Ammon's horn (tissue), 1 donor: ENCODE data around the gene IGSF10.
"Not testable (repeated sequence)": the region's sequence is repeated elsewhere in the genome, so short reads cannot be mapped to it uniquely, and the experiment has no call there.

Experiments used
- DNase-seq: peaks from one replicate; pipeline ENCODE4 v3.0.0-alpha.2; 2016; ENCODE audit warnings: low spot score

The IGSF10 gene, protein sequence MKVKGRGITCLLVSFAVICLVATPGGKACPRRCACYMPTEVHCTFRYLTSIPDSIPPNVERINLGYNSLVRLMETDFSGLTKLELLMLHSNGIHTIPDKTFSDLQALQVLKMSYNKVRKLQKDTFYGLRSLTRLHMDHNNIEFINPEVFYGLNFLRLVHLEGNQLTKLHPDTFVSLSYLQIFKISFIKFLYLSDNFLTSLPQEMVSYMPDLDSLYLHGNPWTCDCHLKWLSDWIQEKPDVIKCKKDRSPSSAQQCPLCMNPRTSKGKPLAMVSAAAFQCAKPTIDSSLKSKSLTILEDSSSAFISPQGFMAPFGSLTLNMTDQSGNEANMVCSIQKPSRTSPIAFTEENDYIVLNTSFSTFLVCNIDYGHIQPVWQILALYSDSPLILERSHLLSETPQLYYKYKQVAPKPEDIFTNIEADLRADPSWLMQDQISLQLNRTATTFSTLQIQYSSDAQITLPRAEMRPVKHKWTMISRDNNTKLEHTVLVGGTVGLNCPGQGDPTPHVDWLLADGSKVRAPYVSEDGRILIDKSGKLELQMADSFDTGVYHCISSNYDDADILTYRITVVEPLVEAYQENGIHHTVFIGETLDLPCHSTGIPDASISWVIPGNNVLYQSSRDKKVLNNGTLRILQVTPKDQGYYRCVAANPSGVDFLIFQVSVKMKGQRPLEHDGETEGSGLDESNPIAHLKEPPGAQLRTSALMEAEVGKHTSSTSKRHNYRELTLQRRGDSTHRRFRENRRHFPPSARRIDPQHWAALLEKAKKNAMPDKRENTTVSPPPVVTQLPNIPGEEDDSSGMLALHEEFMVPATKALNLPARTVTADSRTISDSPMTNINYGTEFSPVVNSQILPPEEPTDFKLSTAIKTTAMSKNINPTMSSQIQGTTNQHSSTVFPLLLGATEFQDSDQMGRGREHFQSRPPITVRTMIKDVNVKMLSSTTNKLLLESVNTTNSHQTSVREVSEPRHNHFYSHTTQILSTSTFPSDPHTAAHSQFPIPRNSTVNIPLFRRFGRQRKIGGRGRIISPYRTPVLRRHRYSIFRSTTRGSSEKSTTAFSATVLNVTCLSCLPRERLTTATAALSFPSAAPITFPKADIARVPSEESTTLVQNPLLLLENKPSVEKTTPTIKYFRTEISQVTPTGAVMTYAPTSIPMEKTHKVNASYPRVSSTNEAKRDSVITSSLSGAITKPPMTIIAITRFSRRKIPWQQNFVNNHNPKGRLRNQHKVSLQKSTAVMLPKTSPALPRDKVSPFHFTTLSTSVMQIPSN (N-terminal part only)

GRCh38 chr3:151460774-151461450 is at the start of gene IGSF10:
Gene IGSF10, minus strand, starts transcription at chr3:151461061. Its CDS starts 2,352 bp downstream, at chr3:151458709.
- DNase-seq, result peak; percentile 12

GRCh38 chr3:151509468-151510135 is 48.7 kb upstream of the IGSF10 start:
- not testable (repeated sequence) for DNase-seq

DNA sequence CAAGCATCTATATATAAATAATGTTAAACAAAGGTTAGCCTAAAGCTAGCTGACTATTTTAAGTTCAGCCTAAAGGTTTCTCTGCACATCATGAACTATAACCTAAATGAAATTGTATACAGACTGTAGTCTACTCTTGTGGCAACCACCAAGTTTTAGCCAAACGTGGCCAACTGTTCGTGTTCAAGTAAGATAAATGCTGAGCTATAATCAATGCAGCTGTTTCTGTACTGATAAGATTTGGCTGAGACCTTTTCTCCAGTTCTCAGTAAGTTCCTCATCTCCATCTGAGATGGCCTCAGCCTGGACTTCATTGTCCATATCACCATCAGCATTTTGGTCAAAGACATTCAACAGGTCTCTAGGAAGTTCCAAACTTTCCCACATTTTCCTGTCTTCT is 43.7 kb upstream of the IGSF10 start:
- no peak for DNase-seq

GRCh38 chr3:151503074-151503473 is 42.2 kb upstream of the IGSF10 start:
- no peak for DNase-seq

- DNase-seq, result no peak
These were observed 41.2 kb upstream of the IGSF10 start for GRCh38 chr3:151501923-151502632.

GRCh38 chr3:151501171-151501922 is 40.5 kb upstream of the IGSF10 start:
- DNase-seq, result no peak

GRCh38 chr3:151499168-151499567 is 38.3 kb upstream of the IGSF10 start:
- DNase-seq, result no peak

DNA sequence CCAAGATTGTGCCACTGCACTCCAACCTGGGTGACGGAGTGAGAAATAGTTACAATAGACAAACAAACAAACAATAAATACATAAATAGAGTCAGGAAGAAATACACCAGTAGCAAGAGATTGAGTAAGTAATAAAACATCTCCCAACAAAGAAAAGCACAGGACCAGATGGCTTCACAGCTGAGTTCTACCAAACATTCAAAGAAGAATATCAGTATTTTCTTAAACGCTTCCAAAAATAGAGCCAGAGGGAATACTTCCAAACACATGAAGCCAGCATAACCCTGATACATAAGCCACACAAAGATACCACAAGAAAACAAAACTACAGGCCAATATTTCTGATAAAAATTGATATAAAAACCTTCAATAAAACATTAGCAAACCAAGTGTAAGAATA is 30.7 kb upstream of the IGSF10 start:
- no peak for DNase-seq

GRCh38 chr3:151487833-151488232 is 27.0 kb upstream of the IGSF10 start:
- DNase-seq, result not testable (repeated sequence)

DNA sequence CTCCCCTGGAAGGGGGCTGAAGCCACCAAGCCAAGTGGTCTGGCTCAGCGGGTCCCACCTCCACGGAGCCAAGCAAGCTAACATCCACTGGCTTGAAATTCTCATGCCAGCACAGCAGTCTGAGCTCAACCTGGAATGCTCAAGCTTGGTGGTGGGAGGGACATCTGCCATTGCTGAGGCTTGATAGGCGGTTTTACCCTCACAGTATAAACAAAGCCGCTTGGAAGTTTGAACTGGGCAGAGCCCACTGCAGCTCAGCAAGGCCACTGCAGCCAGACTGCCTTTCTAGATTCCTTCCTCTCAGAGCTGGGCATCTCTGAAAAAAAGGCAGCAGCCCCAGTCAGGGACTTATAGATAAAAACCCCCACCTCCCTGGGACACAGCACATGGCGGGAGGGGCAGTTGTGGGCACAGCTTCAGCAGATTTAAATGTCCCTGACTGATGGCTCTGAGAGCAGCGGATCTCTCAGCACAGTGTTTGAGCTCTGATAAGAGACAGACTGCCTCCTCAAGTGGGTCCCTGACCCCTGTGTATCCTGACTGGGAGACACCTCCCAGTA is 23.2 kb upstream of the IGSF10 start:
- no peak for DNase-seq

- DNase-seq, result no peak
These were observed 22.6 kb upstream of the IGSF10 start for GRCh38 chr3:151483488-151483887.

GRCh38 chr3:151480492-151480891 is 19.6 kb upstream of the IGSF10 start:
- DNase-seq, result no peak

DNA sequence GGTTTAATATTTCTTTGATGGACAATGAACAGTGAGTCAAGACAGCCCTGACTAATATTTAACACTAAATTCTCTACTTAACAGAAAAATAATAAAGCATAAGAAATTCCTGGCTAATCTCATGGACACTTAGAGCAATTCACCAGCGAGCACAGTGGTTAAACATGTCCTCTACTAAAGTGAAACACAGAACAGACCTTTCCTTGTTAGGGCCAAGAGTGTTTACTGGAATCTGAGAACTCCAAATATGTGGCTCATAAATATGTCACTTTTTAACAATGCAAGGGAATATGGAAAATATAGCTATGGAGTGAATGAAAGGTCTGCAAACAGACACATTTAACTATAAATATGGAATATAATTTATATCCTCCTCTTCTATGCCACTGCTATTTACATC is 18.6 kb upstream of the IGSF10 start:
- no peak for DNase-seq

- no peak for DNase-seq
These were observed 17.5 kb upstream of the IGSF10 start for GRCh38 chr3:151478335-151478697.

- DNase-seq, result no peak
These were observed 16.9 kb upstream of the IGSF10 start for GRCh38 chr3:151477591-151478334.

GRCh38 chr3:151476344-151477018 is 15.6 kb upstream of the IGSF10 start:
- no peak for DNase-seq

GRCh38 chr3:151468284-151468917 is 7.5 kb upstream of the IGSF10 start:
- DNase-seq, result peak; percentile 67

- no peak for DNase-seq
These were observed 6.2 kb upstream of the IGSF10 start for GRCh38 chr3:151467069-151467468.
